A549 (cell line): Measurements from ENCODE around the gene WDR13. TPM values are rescaled to one million over a fixed set of nuclear protein-coding genes. Genes with fewer than 3 reads are reported as not detected.
A peak's percentile ranks its signal among the peaks of the same experiment; 100 is the strongest.

Source experiments
- ATAC-seq, 2 experiments: fragments of 200-7000 bp in 1 of 2; fragments of >200 bp in 1 of 2; cut with Nextera tagmentation in 1 of 2; cut with Tn5 transposase in 1 of 2; 3 replicates each; pipeline versions ENCODE4 v1.8.0 to v1.9.1; 2018 to 2020; ENCODE audit warnings: mild to moderate bottlenecking in 1 of 2, moderate library complexity in 1 of 2
- CTCF ChIA-PET: fragments of 300-600 bp; sonication (Branson Sonifier 250); formaldehyde crosslinking; extraction: SDS; loops from one replicate; lab custom pipeline; 2021; ENCODE audit warnings: antibody characterized with exemption, inconsistent platforms; lab: Yijun Ruan, JAX
- POLR2A ChIA-PET: fragments of 350-600 bp; formaldehyde crosslinking; extraction: SDS; loops from one replicate; lab custom pipeline; 2021; ENCODE audit warnings: antibody characterized with exemption, inconsistent platforms; lab: Yijun Ruan, JAX
- DNase-seq, 2 experiments: peaks; one replicate each; pipeline versions ENCODE4 v3.0.0 to v3.0.0-alpha.2; 2011 to 2016; ENCODE audit warnings: low read depth in 1 of 2, low spot score in 1 of 2
- FAIRE-seq: peaks from 2 replicates; lab custom pipeline; 2011; peaks lifted over from hg19 to GRCh38; lab: Jason Lieb, UNC
- H3K27ac ChIP-seq, 2 experiments: fragments of >200 bp; sonication (Bioruptor Twin); formaldehyde crosslinking; 3 replicates each; pipeline ENCODE4 v1.5.1; 2016 to 2017
- H3K4me1 ChIP-seq: fragments of >200 bp; sonication (Bioruptor Twin); formaldehyde crosslinking; 3 replicates; pipeline ENCODE4 v1.6.1; 2016
- H3K4me2 ChIP-seq: fragments of >200 bp; sonication (Bioruptor Twin); formaldehyde crosslinking; 3 replicates; pipeline ENCODE4 v1.6.1; 2016
- H3K4me3 ChIP-seq: fragments of >200 bp; sonication (Bioruptor Twin); formaldehyde crosslinking; 3 replicates; pipeline ENCODE4 v1.5.1; 2016
- H3K9me3 ChIP-seq: fragments of >200 bp; sonication (Bioruptor Twin); formaldehyde crosslinking; 3 replicates; pipeline ENCODE4 v1.6.1; 2016
- BHLHE40 ChIP-seq: IDR thresholded peaks from 2 replicates; pipeline ENCODE4 v1.6.1; 2012; ENCODE audit warnings: low read depth, low read length, inconsistent platforms
- CBX2 ChIP-seq: fragments of 200-600 bp; sonication (generic); IDR thresholded peaks from 2 replicates; pipeline ENCODE4 v1.6.1; 2016; ENCODE audit warnings: low read depth, mild to moderate bottlenecking, borderline replicate concordance
- CBX8 ChIP-seq: fragments of 200-600 bp; sonication (generic); IDR thresholded peaks from 2 replicates; pipeline ENCODE4 v1.6.1; 2016
- CEBPB ChIP-seq, 2 experiments: fragments of >200 bp in 1 of 2; sonication (Bioruptor Twin) in 1 of 2; formaldehyde crosslinking in 1 of 2; IDR thresholded peaks; 2 replicates each; pipeline ENCODE4 v1.6.1; 2012 to 2016
- CHD2 ChIP-seq: fragments of 150-350 bp; IDR thresholded peaks from 2 replicates; pipeline ENCODE4 v1.6.1; 2014; ENCODE audit warnings: low read length; ENCODE audit not compliant: partially characterized antibody
- CHD4 ChIP-seq: fragments of 200-600 bp; sonication (generic); IDR thresholded peaks from 2 replicates; pipeline ENCODE4 v1.6.1; 2016; ENCODE audit warnings: antibody characterized with exemption, mild to moderate bottlenecking, borderline replicate concordance
- CTCF ChIP-seq: fragments of >200 bp; sonication (Bioruptor Twin); formaldehyde crosslinking; IDR thresholded peaks from 3 replicates; pipeline ENCODE4 v1.5.1; 2016
- ELK1 ChIP-seq: fragments of 150-350 bp; IDR thresholded peaks from 2 replicates; pipeline ENCODE4 v1.6.1; 2014; ENCODE audit warnings: low read depth, mild to moderate bottlenecking, low read length
- FOXS1 ChIP-seq: fragments of 250-450 bp; sonication (Bioruptor Pico); IDR thresholded peaks from 2 replicates; pipeline ENCODE4 v1.5.0; 2020; ENCODE audit warnings: mild to moderate bottlenecking, moderate library complexity
- GATA3 ChIP-seq: IDR thresholded peaks from 2 replicates; pipeline ENCODE4 v1.6.1; 2012; ENCODE audit warnings: borderline replicate concordance
- HEYL ChIP-seq: fragments of 250-450 bp; sonication (Bioruptor Pico); IDR thresholded peaks from 2 replicates; pipeline ENCODE4 v1.8.0; 2021; ENCODE audit warnings: mild to moderate bottlenecking, moderate library complexity
- HMGXB4 ChIP-seq: fragments of 250-450 bp; sonication (Bioruptor Pico); IDR thresholded peaks from 2 replicates; pipeline ENCODE4 v1.5.0; 2021; ENCODE audit warnings: mild to moderate bottlenecking, moderate library complexity, borderline replicate concordance
- HOXB13 ChIP-seq: fragments of 250-450 bp; sonication (Bioruptor Pico); IDR thresholded peaks from 2 replicates; pipeline ENCODE4 v1.5.0; 2020; ENCODE audit warnings: low read depth, mild to moderate bottlenecking, moderate library complexity
- KDM1A ChIP-seq: fragments of 200-600 bp; sonication (generic); IDR thresholded peaks from 2 replicates; pipeline ENCODE4 v1.6.1; 2016; ENCODE audit warnings: low read depth, mild to moderate bottlenecking
- KDM5A ChIP-seq: fragments of 200-600 bp; sonication (generic); IDR thresholded peaks from 2 replicates; pipeline ENCODE4 v1.6.1; 2016; ENCODE audit warnings: antibody characterized with exemption, mild to moderate bottlenecking
- MAFK ChIP-seq: fragments of 450-650 bp; IDR thresholded peaks from 2 replicates; pipeline ENCODE4 v1.6.1; 2014; ENCODE audit not compliant: partially characterized antibody
- MAX ChIP-seq: IDR thresholded peaks from 2 replicates; pipeline ENCODE4 v1.6.1; 2012
- MYC ChIP-seq: IDR thresholded peaks from 2 replicates; pipeline ENCODE4 v1.6.1; 2012; ENCODE audit warnings: mild to moderate bottlenecking, inconsistent platforms, low read length, improper control_type of control experiment, borderline replicate concordance
- NFE2L2 ChIP-seq: fragments of 150-350 bp; conservative IDR thresholded peaks from 2 replicates; pipeline ENCODE4 v1.6.1; 2014; ENCODE audit warnings: low read length
- NR3C1 ChIP-seq: fragments of >200 bp; sonication (Bioruptor Twin); formaldehyde crosslinking; IDR thresholded peaks from 3 replicates; pipeline ENCODE4 v1.6.1; 2017
- POLR2A ChIP-seq: IDR thresholded peaks from 2 replicates; pipeline ENCODE4 v1.6.1; 2012; ENCODE audit warnings: mild to moderate bottlenecking, low read length
- POLR2AphosphoS2 ChIP-seq: conservative IDR thresholded peaks from 2 replicates; pipeline ENCODE4 v1.6.1; 2012; ENCODE audit warnings: low read length, improper control_type of control experiment, inconsistent platforms
- RARB ChIP-seq: fragments of 250-450 bp; sonication (Bioruptor Pico); IDR thresholded peaks from 2 replicates; pipeline ENCODE4 v1.8.0; 2021; ENCODE audit warnings: mild to moderate bottlenecking, moderate library complexity
- REST ChIP-seq: fragments of 200-600 bp; sonication (generic); IDR thresholded peaks from 2 replicates; pipeline ENCODE4 v1.6.1; 2016; ENCODE audit warnings: antibody characterized with exemption, mild to moderate bottlenecking, moderate library complexity
- RNF2 ChIP-seq: fragments of 200-600 bp; sonication (generic); IDR thresholded peaks from 2 replicates; pipeline ENCODE4 v1.6.1; 2016; ENCODE audit warnings: low read depth, mild to moderate bottlenecking, antibody characterized with exemption, moderate library complexity, borderline replicate concordance
- SMC3 ChIP-seq: fragments of >200 bp; sonication (Bioruptor Twin); formaldehyde crosslinking; IDR thresholded peaks from 3 replicates; pipeline ENCODE4 v1.6.1; 2018; ENCODE audit warnings: inconsistent platforms
- USF2 ChIP-seq: fragments of 450-650 bp; IDR thresholded peaks from 2 replicates; pipeline ENCODE4 v1.6.1; 2014; ENCODE audit warnings: antibody characterized with exemption
- ZC3H11A ChIP-seq: fragments of 450-650 bp; IDR thresholded peaks from 2 replicates; pipeline ENCODE4 v1.6.1; 2014; ENCODE audit warnings: antibody characterized with exemption, mild to moderate bottlenecking
- ZNF302 ChIP-seq: fragments of 250-450 bp; sonication (Bioruptor Pico); IDR thresholded peaks from 2 replicates; pipeline ENCODE4 v1.9.0; 2021; ENCODE audit warnings: inconsistent platforms, mild to moderate bottlenecking, moderate library complexity
- ZSCAN20 ChIP-seq: fragments of 250-450 bp; sonication (Bioruptor Pico); IDR thresholded peaks from 2 replicates; pipeline ENCODE4 v1.8.0; 2022; ENCODE audit warnings: mild to moderate bottlenecking, moderate library complexity
- WGBS: methylation state at CpG from one replicate; pipeline ENCODE4 v1.1.6; 2017; ENCODE audit errors: missing lambda C conversion rate; 5-methylcytosine and 5-hydroxymethylcytosine counted together
- polyA plus RNA-seq, 4 experiments: library from polyadenylated mRNA; depleted of rRNA in 3 of 4; stranded (reverse); fragments of >200 nt; fragmentation: RNase III in 1 of 4; extraction: RNeasy Plus Mini Kit Qiagen cat#74134 plus additional on column Dnase treatment in 1 of 4; gene quantifications; 2 replicates in 3 of 4; 3 replicates in 1 of 4; pipeline ENCODE4 v1.2.3, GENCODE V29; 2011 to 2017

WDR13 gene
- polyA plus RNA-seq, 2 of the 4 experiments (the other 2 are of a cell fraction), result 32.4 to 51.9 TPM

GRCh38 chrX:48574270-48575266, 22.7 kb upstream of the WDR13 start, which contains the start of gene RBM3:
Gene RBM3 (plus strand): TSS chrX:48574484. CDS start chrX:48575181, 697 bp downstream.
- under 1% methylated on average over 45 of the region's 71 CpGs for WGBS
- TF ChIP-seq SMC3 (no peak), USF2 (peak; percentile 74), MYC (peak; percentile 99), KDM1A (no peak), HOXB13 (CRISPR knock-in tag) (peak; percentile 87), ZC3H11A (no peak), POLR2A (peak; percentile 43), CEBPB (IDR thresholded peaks at IDR 0.05) (no peak), HEYL (CRISPR knock-in tag) (no peak), NR3C1 (no peak), POLR2AphosphoS2 (0 out of 2 replicates have a peak, but pooled peaks have one; percentile 46), RARB (CRISPR knock-in tag) (peak; percentile 92), CHD4 (no peak), FOXS1 (0 out of 2 replicates have a peak, but pooled peaks have one; percentile 25), MAX (peak; percentile 99), CTCF (peak; percentile 28; the same call in 2 of the 3 replicates), ELK1 (no peak), MAFK (no peak), CBX8 (no peak), REST (no peak), CBX2 (no peak), CHD2 (no peak), HMGXB4 (CRISPR knock-in tag) (0 out of 2 replicates have a peak, but pooled peaks have one; percentile 42), KDM5A (no peak), GATA3 (no peak; the same call in 1 of the 2 replicates), ZNF302 (CRISPR knock-in tag) (no peak), BHLHE40 (no peak), NFE2L2 (no peak), ZSCAN20 (CRISPR knock-in tag) (no peak), RNF2 (no peak)

More at GRCh38 chrX:48574270-48575266, 22.7 kb upstream of the WDR13 start, which contains the start of gene RBM3:
- H3K4me2 ChIP-seq, result peak within 1 kb of the TSS; percentile 97
- ChIA-PET CTCF (interaction anchor here (0.8 kb wide), 1 partner anchor 20 kb away, joined by 4 read pairs; no protein-coding TSS in a partner anchor), POLR2A (interaction anchor here (0.5 to 1.7 kb wide), 17 partner anchors 9 to 1341 kb away, joined by 3 to 14 read pairs (median 5); partner anchors contain the start of genes EBP, HDAC6 and TBC1D25)
- peak; percentile 98 for FAIRE-seq
- peak; percentile 86 to 95 for DNase-seq
- H3K27ac ChIP-seq, result peak within 1 kb of the TSS; percentile 93 to 100
- no peaks in the 10 kb centered on the region for H3K9me3 ChIP-seq
- ATAC-seq, result peak; percentile 98
- H3K4me1 ChIP-seq, result peaks cover 23% of the 10 kb centered on the region; the same call in 2 of the 3 replicates
- H3K4me3 ChIP-seq, result peak within 1 kb of the TSS; percentile 75
